HG02852 (cell line): ENCODE measurements around the gene TPST1.

Experiments
- ATAC-seq: cut with Tn5 transposase; IDR thresholded peaks from one replicate; pipeline ENCODE4 v1.9.1; 2021; ENCODE audit warnings: mild to moderate bottlenecking, moderate library complexity; ENCODE audit not compliant: unreplicated experiment

The TPST1 gene

GRCh38 chr7:66237906-66238772, 33.0 kb downstream of the TPST1 start:
- ATAC-seq: no peak

GRCh38 chr7:66238773-66239466, 33.8 kb downstream of the TPST1 start:
- ATAC-seq: no peak

DNA sequence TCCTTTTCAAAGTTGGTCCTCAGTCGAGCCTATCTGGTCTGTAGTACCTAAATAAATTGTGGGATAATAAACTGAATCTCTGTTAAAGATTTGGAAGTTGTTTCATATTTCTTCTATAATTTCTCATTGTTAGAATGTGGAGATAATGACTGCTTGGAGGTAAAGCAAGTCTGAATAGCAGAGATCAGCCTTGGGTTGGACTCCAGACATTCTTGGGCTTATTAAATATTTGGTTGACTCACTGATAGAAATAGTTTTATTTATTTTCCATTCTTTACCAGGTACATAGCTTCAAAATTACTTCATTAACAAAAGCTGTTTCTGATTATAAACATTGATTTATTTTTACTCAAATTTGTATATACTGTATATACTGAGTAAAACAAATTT, 34.3 kb downstream of the TPST1 start:
- no peak for ATAC-seq

GRCh38 chr7:66245008-66245407, 39.9 kb downstream of the TPST1 start:
- no peak for ATAC-seq

- ATAC-seq: no peak
Observed at GRCh38 chr7:66246554-66247171, 41.5 kb downstream of the TPST1 start.

DNA sequence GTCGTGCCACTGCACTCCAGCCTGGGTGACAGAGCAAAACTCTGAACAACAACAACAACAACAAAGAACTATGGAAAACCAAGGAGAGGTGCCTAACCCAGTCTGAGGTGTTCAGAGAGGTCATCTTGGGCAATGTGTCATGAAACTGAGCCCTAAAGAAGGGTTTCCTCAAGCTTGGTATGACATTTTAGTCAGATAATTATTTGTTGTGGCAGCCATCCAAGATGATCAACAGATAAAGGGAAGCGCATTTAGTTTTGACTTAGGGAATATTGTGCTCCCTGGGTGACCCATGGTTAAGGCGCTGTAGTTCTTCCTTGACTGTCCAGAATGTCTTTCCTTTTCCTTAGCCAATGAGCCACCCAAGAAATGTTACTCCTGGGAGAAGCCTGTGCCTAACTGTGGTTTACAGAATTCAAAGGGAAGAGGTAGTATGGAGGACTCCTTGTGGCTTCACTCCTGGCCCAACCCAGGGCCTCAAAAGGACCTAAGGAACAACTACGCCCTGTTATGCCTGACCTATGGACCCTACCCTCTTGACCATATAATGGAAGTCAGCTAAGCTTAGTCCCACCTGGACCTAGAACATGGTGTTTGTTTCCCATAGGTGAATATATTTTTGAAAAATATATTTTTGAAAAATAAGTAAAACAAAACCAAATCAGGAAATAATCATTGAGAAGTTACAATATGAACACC, 42.4 kb downstream of the TPST1 start:
- no peak for ATAC-seq

DNA sequence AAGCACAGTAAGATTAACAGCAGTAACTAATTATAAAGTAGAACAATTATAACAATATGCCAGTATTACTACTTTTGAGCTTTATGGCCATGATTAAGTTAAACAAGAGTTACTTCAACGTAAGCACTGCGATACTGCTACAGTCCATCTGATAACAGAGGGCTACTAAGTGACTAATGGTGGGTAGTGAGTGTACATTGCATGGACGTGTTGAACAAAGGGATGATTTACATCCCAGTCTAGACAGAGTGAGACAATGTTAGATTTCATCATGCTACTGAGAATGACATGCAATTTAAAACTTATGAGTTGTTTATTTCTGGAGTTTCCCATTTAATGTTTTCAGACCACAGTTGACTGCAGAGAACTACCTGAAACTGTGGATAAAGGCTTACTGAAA, 45.6 kb downstream of the TPST1 start:
- ATAC-seq: no peak

DNA sequence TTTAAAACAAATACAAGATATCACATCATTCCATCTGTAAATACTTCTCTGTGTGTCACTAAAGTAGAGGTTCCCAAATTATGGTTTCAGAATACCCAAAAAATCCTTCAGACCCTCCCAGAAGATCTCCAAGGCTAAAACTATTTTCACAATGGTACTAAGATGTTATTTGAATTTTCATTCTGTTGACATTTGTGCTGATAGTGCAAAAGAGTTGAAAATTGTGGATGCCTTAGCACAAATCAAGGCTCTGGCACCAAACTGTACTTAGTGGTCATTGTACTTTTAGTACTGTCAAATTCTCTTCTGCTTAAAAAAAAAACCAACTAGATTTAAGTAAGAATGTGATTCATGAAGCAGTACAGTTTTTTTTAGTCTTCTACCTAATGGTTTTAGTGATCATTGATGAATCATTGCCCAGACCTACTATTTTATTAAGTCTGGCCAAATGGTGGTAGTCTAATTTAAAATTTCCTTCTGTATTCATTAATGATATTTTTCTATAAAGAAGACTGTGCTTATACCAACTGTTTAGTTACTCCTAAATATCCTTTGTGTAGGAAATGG, 50.5 kb downstream of the TPST1 start:
- no peak for ATAC-seq

DNA sequence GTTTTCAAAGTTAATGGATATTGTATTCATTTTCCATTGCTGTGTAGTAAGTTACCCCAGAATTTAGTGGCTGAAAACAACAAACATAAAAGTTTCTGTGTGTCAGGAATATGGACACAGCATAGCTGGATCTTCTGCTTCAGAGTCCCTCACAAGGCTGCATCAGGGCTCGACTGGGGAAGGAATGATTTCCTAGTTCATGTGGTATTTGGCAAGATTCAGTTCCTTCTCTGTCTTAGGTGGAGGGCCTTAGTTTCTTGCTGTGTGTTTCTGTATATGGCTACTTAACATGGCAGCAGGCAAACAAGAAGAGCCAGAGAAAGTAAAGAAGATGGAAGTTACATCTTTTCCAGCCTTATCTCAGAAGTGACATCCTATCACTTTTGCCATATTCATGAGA, 51.1 kb downstream of the TPST1 start:
- no peak for ATAC-seq

DNA sequence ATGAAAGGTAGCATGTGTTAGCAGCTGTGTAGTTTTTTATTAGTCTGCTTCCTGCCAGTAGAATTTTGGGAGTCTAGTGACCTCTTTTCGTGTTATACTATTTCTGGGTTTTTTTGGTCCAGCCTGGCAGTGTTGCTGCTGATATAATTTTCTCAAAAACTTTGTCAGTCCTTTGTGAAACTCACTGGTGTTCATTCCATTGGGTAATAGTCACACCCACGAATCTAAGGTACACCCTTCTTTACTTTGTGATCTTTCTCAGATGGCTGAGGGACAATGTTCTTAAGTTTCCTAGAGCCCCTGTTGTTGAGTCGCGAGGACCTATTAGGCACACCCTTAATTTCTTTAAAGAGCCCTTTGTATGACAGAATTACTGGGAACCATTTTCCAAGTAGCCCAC, 52.3 kb downstream of the TPST1 start:
- no peak for ATAC-seq

DNA sequence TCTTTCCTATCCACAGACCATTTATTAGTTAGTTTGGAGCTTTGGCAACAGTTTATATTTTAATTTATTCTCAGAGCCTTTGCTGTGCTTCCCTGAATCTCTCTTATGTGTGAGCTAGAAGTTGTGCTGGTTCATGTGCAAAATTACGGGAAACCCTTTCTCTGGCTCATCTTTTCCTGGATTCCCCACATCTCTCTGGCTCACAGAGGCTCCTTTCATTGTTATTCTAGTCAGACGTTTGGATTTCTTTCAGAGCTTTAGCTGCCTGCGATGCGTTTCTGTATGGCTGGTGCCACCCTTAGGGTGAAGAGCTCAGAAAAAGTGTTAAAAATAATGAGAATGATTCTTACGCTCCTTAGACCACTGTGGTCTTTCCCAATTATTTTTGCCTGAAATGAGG, 53.3 kb downstream of the TPST1 start:
- ATAC-seq: no peak

- ATAC-seq: no peak
Observed at GRCh38 chr7:66261941-66262340, 56.8 kb downstream of the TPST1 start.

GRCh38 chr7:66263936-66264335, 58.8 kb downstream of the TPST1 start:
- ATAC-seq: no peak

DNA sequence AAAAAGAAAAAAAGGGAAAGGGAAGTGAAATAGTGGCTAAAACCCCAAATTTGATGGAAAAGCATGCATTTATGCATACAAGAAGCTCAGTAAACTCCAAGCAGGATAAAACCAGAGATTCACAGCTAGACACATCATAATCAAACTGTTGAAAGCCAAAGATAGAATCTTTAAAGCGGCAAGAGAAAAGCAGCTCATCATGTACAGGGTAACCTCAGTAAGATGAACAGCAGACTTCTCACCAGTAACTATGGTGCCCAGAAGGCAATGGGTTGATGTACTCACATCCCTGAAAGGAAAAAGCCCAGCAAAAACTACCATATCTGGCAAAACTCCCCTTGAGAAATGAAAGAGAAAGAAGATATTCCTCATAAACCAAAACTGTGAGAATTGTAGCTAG, 60.4 kb downstream of the TPST1 start:
- no peak for ATAC-seq

GRCh38 chr7:66267249-66267648, 62.1 kb downstream of the TPST1 start:
- ATAC-seq: no peak

GRCh38 chr7:66269978-66270377, 64.8 kb downstream of the TPST1 start:
- ATAC-seq: no peak

GRCh38 chr7:66272321-66272720, 67.2 kb downstream of the TPST1 start:
- no peak for ATAC-seq

DNA sequence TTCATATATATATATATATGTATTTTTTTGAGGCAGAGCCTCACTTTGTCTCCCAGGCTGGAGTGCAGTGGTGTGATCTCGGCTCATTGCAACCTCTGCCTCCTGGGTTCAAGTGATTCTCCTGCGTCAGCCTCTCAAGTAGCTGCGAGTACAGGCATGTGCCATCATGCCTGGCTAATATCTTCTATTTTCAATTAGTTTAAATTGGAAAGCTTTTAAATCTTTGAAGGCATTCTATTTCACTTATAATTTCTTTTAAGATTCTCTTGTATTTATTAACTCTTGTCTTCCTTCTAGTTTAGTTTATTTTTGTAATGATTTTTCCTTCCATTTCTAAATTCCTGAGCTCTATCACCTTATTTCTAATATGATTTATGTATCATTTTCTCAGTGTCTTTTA, 71.2 kb downstream of the TPST1 start:
- ATAC-seq: no peak

- no peak for ATAC-seq
Observed at GRCh38 chr7:66277492-66277891, 72.4 kb downstream of the TPST1 start.

GRCh38 chr7:66279912-66280311, 74.8 kb downstream of the TPST1 start:
- ATAC-seq: no peak
